Adipocyte (in vitro differentiated cells): Measurements from ENCODE around the gene PIK3C2G.

Experiments
- DNase-seq: peaks from one replicate; pipeline ENCODE4 v3.0.0-alpha.2; 2015; ENCODE audit warnings: low read depth
- H3K27me3 ChIP-seq: replicated peaks from 2 replicates; pipeline ENCODE4 v1.7.0; 2013; ENCODE audit warnings: mild to moderate bottlenecking, low read length, moderate library complexity; ENCODE audit not compliant: control insufficient read depth, insufficient read depth
- H3K36me3 ChIP-seq: 2 replicates; pipeline ENCODE4 v1.7.0; 2013; ENCODE audit warnings: low read length, mild to moderate bottlenecking, moderate library complexity; ENCODE audit not compliant: control insufficient read depth, insufficient read depth, severe bottlenecking
- H3K4me1 ChIP-seq: 2 replicates; pipeline ENCODE4 v1.7.0; 2013; ENCODE audit warnings: mild to moderate bottlenecking, low read length, moderate library complexity; ENCODE audit not compliant: control insufficient read depth, insufficient read depth
- H3K4me3 ChIP-seq: 2 replicates; pipeline ENCODE4 v1.7.0; 2013; ENCODE audit warnings: mild to moderate bottlenecking, low read length, moderate library complexity
- H3K9ac ChIP-seq: 2 replicates; pipeline ENCODE4 v1.7.0; 2013; ENCODE audit warnings: mild to moderate bottlenecking, low read length, moderate library complexity
- H3K9me3 ChIP-seq: 2 replicates; pipeline ENCODE4 v1.7.0; 2013; ENCODE audit warnings: mild to moderate bottlenecking, low read length, moderate library complexity; ENCODE audit not compliant: control insufficient read depth

The PIK3C2G gene

DNA sequence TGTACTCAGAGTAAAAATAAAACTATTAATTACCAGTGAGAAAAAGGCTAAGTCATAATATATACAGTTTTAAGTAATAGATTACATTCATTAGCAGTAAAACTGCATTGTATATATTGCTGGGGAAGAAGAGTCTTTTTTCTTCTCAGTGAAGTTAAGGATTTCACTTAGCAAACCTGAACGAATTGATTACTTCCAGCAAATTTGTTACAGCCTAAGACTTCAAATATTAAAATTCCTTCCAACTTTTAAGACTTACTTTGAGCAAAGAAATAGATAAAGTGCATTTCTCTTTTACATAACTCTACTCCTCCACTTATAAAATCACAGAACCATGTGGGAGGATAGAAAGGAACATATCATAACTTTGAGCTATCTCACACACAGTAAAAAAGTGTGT lies 43.3 kb downstream of the PIK3C2G start:
- no peaks in the 10 kb centered on the region for H3K27me3 ChIP-seq
- H3K4me1 ChIP-seq: no peaks in the 10 kb centered on the region
- H3K4me3 ChIP-seq: no peak overlapping the region
- H3K9ac ChIP-seq: no peak overlapping the region
- H3K36me3 ChIP-seq: no peaks in the 10 kb centered on the region
- peaks cover 13% of the 10 kb centered on the region for H3K9me3 ChIP-seq
- no peak for DNase-seq

DNA sequence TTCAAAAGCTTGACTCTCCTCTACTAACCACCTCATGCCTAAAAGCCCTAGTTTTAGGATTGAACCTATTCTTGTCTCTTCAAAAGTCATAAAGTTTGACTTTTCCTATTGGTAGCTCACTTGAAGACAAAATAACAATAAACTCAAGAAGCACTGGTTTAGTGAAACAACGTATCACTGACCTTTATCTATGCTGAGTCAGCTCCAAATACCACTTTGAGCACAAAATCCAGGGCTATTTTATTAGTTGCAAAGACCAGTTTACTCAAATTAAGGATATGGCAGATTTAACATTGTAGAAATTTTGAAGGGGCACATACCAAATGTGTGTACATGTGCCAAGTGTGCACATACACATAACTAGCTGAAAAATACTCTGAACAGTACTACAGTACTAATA lies 45.0 kb downstream of the PIK3C2G start:
- no peak for DNase-seq
- Histone ChIP-seq H3K27me3 (no peaks in the 10 kb centered on the region), H3K9me3 (no peaks in the 10 kb centered on the region), H3K9ac (no peak overlapping the region), H3K36me3 (no peaks in the 10 kb centered on the region), H3K4me1 (no peaks in the 10 kb centered on the region), H3K4me3 (no peak overlapping the region)

DNA sequence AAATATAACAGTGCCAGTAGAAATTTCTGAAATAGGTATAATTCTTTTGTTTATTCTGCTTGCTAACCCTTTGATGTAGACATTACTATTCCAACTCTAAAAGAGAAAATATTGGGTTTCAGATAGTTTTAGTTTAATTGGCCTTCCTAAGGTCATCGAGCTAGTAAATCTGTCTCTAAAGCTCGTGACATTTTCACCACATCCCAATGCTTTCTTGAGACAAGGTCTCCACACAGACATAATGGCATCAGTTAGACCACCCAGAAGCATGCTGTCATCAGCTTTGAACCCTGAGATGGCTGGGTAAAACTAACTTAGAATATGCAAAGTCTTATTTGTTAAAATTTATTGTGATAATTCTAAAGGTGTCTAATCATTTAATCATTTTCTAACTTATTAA lies 52.0 kb downstream of the PIK3C2G start:
- H3K4me1 ChIP-seq: peaks cover 8% of the 10 kb centered on the region
- no peak for DNase-seq
- no peaks in the 10 kb centered on the region for H3K36me3 ChIP-seq
- H3K9ac ChIP-seq: no peak overlapping the region
- H3K27me3 ChIP-seq: no peaks in the 10 kb centered on the region
- H3K9me3 ChIP-seq: no peaks in the 10 kb centered on the region
- no peak overlapping the region for H3K4me3 ChIP-seq

DNA sequence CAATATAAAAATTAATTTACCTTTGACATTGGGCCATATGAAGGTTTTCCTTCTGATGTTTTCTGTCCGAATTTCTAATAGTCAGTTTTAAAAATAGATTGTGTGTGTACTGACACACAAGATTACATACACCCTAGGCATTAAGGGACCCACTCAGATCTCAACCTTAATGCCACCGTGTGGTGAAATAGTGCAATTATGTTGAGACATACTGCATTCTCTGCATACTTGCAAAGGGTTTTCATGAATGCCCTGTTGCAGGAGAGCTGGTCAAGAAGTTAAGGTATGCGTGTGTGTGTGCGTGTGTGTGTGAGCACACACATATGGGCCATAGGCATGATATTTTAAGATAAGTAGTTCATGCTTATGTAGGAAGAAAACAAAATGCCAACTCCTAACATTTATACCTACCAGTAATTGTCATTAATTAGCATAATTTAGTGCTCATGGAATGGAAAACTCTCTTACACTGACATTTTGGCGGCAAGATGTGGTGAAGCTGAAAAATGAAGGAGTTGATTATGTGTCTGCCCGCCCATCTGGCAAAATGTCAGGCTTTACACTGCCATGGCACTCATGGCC lies 58.8 kb downstream of the PIK3C2G start:
- peak; percentile 84 for DNase-seq
- no peaks in the 10 kb centered on the region for H3K36me3 ChIP-seq
- H3K4me1 ChIP-seq: peaks cover 32% of the 10 kb centered on the region
- H3K4me3 ChIP-seq: peak overlapping the region; percentile 50
- peak overlapping the region; percentile 64 for H3K9ac ChIP-seq
- no peaks in the 10 kb centered on the region for H3K9me3 ChIP-seq
- H3K27me3 ChIP-seq: no peaks in the 10 kb centered on the region

DNA sequence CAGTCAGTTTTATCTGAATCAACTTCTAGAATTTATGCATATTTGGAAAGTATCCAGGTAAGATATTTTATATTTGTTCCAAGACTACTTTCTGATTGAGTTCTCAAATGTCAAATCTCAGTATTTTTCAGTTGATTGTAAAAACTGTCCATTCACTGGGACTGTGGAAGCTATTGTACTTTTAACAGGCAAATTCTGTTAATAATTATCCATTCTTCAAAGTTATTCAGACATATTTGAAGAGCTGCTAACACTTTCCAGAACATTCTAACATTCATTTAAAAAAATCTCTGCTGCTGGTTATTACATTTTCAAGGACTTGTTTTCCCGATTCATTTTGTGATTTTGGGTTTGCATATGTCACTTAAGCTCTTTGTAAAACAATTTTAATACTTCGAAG lies 59.7 kb downstream of the PIK3C2G start:
- Histone ChIP-seq H3K9ac (no peak overlapping the region), H3K9me3 (no peaks in the 10 kb centered on the region), H3K36me3 (no peaks in the 10 kb centered on the region), H3K4me3 (no peak overlapping the region), H3K4me1 (peaks cover 27% of the 10 kb centered on the region), H3K27me3 (no peaks in the 10 kb centered on the region)
- no peak for DNase-seq

DNA sequence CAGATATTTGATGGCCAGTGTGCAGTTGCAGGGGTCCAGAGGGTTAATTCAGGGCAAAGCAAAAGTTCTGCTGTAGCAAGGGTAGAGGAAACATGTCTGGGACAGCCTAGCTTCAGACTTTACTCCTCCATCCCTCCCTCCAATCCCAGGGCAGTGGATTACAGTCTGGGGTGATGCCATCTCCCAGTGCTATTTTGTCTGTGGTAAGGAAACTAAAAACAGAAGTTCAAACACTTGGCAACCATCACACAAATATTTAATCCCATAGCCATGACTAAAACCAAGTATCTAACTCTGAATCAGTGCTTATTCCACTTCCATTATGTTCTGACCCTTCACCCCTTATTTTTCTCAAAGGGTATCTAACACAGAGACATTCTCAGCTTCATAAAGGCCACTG lies 61.8 kb downstream of the PIK3C2G start:
- Histone ChIP-seq H3K4me3 (no peak overlapping the region), H3K27me3 (no peaks in the 10 kb centered on the region), H3K36me3 (no peaks in the 10 kb centered on the region), H3K9ac (no peak overlapping the region), H3K4me1 (peaks cover 27% of the 10 kb centered on the region), H3K9me3 (no peaks in the 10 kb centered on the region)
- DNase-seq: peak; percentile 28

DNA sequence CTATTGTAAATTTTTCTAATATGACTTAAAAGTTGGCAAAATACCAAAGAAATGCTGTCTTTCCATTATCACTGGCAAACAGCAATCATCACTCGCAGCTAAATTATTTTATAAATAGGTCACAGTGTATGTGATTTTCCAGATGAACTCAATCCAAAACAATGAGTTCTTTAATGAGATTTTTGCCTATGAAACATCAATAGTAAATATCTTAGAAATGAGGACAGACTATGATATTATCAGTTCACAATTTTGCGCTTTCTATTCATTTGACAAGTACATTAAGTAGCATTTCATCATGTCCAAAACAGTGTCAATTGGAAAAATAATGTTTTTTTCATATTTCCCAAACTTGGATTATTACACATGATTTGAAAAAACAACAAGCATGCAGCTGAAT lies 65.7 kb downstream of the PIK3C2G start:
- Histone ChIP-seq H3K27me3 (no peaks in the 10 kb centered on the region), H3K9me3 (no peaks in the 10 kb centered on the region), H3K4me3 (no peak overlapping the region), H3K36me3 (no peaks in the 10 kb centered on the region), H3K4me1 (peaks cover 13% of the 10 kb centered on the region), H3K9ac (no peak overlapping the region)
- DNase-seq: no peak

DNA sequence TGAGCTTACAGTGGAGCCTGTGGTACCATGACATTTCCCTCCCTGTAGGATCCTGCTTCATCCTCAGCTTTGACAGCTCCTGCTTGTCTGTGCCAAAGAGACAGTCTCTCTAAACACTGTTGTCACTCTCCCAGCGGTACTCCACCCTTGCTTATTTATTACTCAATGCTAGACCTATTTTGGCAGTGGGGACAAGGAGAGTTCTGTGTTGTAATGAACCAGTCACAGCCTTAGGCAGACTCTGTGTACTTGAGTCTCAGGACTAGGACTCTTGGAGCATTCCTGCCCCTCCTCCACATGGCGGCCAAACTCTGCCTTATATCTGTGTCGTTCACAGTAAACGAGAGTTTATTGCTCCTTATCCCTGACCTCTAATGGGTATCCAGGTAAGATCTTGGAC lies 70.9 kb downstream of the PIK3C2G start:
- no peak for DNase-seq
- no peaks in the 10 kb centered on the region for H3K27me3 ChIP-seq
- peak overlapping the region; percentile 14 for H3K4me3 ChIP-seq

DNA sequence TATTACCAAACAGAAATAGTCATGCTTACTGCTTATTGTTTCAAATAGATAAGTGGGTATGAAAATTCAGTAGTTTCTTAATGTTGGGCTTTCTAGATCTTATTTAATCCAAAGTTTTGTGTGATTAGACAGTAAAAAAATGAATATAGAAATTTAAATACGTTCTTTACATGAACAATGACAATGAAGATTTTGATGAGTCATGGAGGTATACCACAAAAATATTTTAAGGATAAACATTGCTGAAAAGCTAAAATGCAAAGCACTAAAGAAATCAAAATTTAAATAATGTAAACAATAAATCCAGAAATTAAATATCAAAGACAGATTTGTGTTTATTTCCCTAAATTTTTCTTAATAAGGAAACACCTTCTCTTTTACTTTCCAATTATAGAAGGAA lies 78.3 kb downstream of the PIK3C2G start:
- Histone ChIP-seq H3K4me1 (no peaks in the 10 kb centered on the region), H3K36me3 (no peaks in the 10 kb centered on the region), H3K9me3 (no peaks in the 10 kb centered on the region), H3K4me3 (no peak overlapping the region), H3K27me3 (no peaks in the 10 kb centered on the region), H3K9ac (no peak overlapping the region)
- no peak for DNase-seq

More for the DNA sequence above, 70.9 kb downstream of the PIK3C2G start:
- Histone ChIP-seq H3K4me1 (peaks cover 9% of the 10 kb centered on the region), H3K9me3 (no peaks in the 10 kb centered on the region), H3K9ac (no peak overlapping the region), H3K36me3 (no peaks in the 10 kb centered on the region)

DNA sequence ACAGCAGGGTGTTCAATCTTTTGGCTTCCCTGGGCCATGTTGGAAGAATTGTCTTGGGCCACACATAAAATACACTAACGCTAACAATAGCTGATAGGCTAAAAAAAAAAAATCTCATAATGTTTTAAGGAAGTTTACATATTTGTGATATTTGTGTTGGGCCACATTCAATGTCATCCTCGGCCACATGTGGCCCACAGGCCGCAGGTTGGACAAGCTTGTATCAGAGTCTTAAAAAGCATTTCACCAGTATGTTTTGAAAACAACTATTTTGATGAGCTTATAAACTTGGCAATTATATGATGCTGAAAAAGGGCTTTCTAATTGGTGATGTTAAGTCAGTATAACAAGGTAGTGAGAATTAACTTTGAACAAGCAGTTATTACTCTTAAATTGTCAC lies 78.9 kb downstream of the PIK3C2G start:
- Histone ChIP-seq H3K4me1 (no peaks in the 10 kb centered on the region), H3K27me3 (no peaks in the 10 kb centered on the region), H3K4me3 (no peak overlapping the region), H3K9ac (no peak overlapping the region), H3K9me3 (no peaks in the 10 kb centered on the region), H3K36me3 (no peaks in the 10 kb centered on the region)
- no peak for DNase-seq

DNA sequence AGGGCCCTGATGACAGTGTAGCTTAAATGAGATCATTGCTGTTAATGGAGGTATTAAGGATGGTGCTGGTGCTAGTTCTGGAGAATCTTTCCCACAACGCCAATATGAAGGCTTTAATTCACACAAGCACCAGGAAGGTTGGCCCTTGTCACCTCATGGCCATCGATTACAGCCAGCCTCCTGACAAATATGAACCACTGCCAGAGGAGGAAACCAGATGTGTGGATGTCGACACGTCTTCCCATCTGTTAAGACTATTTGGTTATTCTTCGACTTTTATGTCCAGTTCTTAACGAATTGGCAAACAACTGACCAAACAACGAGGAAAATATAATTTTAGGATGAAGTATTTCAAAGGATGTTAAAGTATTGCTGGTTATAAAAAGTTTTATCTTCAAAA lies 79.5 kb downstream of the PIK3C2G start:
- no peak overlapping the region for H3K9ac ChIP-seq
- H3K27me3 ChIP-seq: no peaks in the 10 kb centered on the region
- H3K4me1 ChIP-seq: no peaks in the 10 kb centered on the region
- no peaks in the 10 kb centered on the region for H3K9me3 ChIP-seq
- no peak overlapping the region for H3K4me3 ChIP-seq
- H3K36me3 ChIP-seq: no peaks in the 10 kb centered on the region
- DNase-seq: no peak

DNA sequence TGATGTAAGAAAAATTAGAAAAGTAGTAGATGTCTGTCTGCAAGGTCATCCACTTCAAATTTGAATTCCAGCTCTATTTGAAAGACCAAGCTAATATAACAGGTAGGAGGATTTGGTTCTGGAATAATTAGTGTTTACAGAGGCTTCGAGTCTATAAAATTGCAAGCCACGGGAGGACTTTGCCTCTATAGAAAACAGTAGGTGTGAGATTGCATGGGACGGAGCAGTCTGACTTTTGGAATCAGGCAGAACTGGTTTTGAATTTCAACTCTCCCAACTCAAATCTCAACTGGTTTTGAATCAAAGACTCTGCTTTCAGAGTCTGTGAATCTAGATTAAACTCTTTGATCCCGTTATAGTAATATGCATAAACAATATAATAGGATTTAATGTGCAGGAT lies 82.4 kb downstream of the PIK3C2G start:
- Histone ChIP-seq H3K9ac (no peak overlapping the region), H3K4me3 (no peak overlapping the region), H3K9me3 (no peaks in the 10 kb centered on the region), H3K36me3 (no peaks in the 10 kb centered on the region), H3K4me1 (no peaks in the 10 kb centered on the region), H3K27me3 (no peaks in the 10 kb centered on the region)
- no peak for DNase-seq
